ENCODE measurements around the gene WDPCP. TPM values are rescaled to one million over a fixed set of nuclear protein-coding genes. Genes with fewer than 3 reads are reported as not detected.
A peak's percentile ranks its signal among the peaks of the same experiment; 100 is the strongest.

WDPCP gene
- total RNA-seq, 4 donors from 2014 or later, result 15.9 to 18.5 (median 17.4) TPM

DNA sequence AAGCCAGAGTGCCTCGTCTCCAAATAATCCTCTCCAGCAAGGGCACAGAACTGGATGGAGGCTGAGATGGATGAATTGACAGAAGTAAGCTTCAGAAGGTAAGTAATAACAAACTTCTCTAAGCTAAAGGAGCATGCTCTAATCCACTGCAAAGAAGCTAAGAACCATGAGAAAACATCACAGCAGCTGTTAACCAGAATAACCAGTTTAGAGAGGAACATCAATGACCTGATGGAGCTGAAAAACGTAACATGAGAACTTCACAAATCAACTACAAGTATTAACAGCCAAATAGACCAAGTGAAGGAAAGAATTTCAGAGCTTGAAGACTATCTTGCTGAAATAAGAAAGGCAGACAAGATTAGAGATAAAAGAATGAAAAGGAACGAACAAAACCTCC lies 32.3 kb downstream of the WDPCP start:
- no peak for DNase-seq (ENCODE audit: low spot score)
- TF ChIP-seq, protein P1, sequence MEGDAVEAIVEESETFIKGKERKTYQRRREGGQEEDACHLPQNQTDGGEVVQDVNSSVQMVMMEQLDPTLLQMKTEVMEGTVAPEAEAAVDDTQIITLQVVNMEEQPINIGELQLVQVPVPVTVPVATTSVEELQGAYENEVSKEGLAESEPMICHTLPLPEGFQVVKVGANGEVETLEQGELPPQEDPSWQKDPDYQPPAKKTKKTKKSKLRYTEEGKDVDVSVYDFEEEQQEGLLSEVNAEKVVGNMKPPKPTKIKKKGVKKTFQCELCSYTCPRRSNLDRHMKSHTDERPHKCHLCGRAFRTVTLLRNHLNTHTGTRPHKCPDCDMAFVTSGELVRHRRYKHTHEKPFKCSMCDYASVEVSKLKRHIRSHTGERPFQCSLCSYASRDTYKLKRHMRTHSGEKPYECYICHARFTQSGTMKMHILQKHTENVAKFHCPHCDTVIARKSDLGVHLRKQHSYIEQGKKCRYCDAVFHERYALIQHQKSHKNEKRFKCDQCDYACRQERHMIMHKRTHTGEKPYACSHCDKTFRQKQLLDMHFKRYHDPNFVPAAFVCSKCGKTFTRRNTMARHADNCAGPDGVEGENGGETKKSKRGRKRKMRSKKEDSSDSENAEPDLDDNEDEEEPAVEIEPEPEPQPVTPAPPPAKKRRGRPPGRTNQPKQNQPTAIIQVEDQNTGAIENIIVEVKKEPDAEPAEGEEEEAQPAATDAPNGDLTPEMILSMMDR (IDR thresholded peaks at IDR 0.05), result no peak
- ATAC-seq (ENCODE audit: low FRiP score), result no peak

DNA sequence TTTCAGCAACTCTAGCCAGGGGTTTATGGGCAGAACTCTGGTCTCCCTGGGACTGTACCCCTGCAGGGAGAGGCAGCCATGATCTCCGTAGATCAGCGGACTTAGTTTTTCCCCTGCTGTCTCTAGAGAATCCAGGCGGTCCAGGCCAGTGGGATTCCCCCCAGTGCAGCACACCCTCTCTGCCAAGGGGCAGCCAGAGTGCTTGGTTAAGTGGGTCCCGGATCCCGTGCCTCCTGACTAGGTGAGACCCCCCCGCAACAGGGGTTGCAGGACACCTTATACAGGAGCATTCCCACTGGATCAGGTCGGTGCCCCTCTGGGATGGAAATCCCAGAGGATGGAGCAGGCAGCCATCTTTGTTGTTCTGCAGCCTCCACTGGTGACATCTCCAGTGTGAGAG lies 33.0 kb downstream of the WDPCP start:
- TF ChIP-seq, protein P1 (IDR thresholded peaks at IDR 0.05), result no peak
- DNase-seq (ENCODE audit: low spot score) (no peak), ATAC-seq (ENCODE audit: low FRiP score) (peak; percentile 29)

DNA sequence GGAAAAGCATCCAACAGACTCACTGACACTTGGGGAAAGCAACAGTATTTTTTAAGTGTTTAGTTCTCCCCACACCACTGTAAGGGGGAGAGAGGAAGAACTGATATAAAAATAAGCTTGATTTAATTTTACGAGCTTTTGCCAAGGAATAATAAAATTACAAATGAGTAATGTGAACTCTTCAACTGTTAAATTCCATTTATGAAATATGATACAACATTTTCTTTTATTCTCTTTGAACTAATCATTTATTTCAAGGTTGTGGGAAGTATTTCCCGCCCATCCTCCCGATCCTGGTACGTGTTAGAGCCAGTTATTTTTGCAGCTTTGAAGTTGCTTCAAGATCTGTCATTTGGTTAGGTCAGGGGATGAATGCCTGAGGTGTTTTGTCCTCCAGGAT lies 35.2 kb downstream of the WDPCP start:
- DNase-seq (ENCODE audit: low spot score) (no peak), ATAC-seq (ENCODE audit: low FRiP score) (peak; percentile 93)
- TF ChIP-seq, protein P1 (IDR thresholded peaks at IDR 0.05), result no peak

DNA sequence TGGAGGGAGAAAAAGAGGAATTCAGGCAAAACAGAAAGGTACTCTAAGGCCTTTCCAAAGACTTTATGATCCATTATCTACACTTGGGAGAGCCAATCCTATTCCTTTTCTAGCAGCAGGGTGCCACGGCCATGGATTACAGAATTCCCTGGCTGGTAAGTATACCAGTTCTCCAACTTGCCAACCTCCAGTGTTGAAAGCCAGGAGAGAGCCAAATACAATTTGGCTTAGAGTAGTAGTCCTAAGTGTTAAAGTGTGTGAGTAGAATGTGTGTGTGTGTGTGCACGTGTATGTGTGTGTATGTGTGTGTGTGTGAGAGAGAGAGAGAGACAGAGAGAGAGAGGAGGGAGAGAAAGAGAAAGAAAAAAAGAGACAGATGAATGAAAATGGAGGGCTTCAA lies 43.3 kb downstream of the WDPCP start:
- no peak for DNase-seq (ENCODE audit: low spot score)
- ATAC-seq (ENCODE audit: low FRiP score), result no peak
- TF ChIP-seq, protein P1 (IDR thresholded peaks at IDR 0.05), result no peak

DNA sequence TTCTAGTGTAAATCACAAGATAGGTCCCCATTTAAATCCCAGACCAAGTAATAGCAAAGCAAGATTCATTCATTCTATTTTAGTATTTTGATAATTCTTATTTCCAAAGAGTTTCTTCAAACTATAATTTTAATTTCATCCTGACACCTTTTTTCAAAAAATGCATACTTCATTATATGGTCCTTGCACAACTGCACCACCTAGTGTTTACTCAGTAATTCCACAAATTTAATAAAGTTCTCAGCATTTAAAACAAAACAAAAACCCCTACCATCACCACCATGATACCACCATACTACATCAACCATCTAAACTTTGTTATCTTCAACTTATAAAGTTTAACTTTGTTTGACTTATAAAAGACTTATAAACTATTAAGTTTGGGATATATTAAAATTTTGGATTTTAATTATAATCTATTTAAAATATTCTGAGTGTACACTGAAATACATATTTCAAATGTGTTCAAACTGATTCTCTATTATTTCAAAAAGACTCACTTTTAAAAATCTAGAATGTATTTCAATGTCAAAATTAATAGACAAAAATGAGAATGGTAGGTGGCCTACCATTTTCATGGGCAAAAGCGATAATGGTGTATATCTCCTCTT lies 44.2 kb downstream of the WDPCP start:
- ATAC-seq (ENCODE audit: low FRiP score), result no peak
- no peak for DNase-seq (ENCODE audit: low spot score)
- TF ChIP-seq, protein P1 (IDR thresholded peaks at IDR 0.05), result no peak

DNA sequence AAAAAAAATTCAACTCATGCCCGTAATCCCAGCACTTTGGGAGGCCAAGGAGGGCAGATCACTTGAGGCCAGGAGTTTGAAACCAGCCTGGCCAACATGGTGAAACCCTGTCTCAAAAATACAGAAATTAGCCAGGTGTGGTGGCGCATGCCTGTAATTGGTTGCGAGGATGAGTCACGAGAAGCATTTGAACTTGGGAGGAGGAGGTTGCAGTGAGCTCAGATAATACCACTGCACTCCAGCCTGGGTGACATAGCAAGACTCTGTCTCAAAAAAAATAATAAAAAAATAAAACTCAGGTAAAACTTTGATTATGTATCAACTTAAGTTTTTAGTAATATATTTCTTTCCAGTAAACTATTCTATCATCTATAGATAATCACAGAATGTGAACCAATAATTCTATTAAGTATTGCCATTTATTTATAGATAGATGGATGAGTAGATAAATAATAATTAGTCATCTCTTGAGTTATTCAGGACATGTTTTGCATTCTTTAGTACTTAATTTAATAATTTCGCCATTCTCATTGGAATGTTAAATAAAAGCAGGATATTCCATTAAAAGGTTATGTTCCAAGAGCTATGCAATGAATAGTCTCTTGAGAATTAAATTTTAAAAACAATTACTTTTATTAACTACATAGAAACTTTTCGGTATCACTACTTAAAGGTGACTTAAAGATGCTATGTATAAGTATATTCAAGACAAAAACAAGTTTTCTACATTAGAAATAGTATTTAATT lies 48.7 kb downstream of the WDPCP start:
- ATAC-seq (ENCODE audit: low FRiP score), result no peak
- TF ChIP-seq, protein P1 (IDR thresholded peaks at IDR 0.05), result no peak
- no peak for DNase-seq (ENCODE audit: low spot score)

DNA sequence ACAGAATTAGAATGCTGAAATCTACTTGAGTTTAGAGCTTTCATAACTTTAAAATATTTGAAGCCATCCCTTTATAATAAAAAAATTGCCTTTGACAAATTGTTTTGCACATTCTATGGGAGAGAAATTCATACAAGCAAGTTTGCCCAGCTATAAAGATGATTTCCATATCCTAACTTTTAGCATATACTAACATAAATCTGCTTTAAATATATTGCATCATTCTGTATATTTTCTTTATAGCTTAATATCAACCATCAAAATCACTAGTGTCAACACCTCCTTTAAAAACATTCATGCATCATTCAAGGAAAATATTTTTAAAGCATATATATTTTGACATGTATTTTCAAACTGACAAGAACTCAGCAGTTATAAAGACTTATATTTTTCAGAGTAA lies 49.9 kb downstream of the WDPCP start:
- TF ChIP-seq, protein P1 (IDR thresholded peaks at IDR 0.05), result no peak
- no peak for DNase-seq (ENCODE audit: low spot score)
- ATAC-seq (ENCODE audit: low FRiP score), result no peak
